ENCODE measurements around the gene WNT7B.

The WNT7B gene

DNA sequence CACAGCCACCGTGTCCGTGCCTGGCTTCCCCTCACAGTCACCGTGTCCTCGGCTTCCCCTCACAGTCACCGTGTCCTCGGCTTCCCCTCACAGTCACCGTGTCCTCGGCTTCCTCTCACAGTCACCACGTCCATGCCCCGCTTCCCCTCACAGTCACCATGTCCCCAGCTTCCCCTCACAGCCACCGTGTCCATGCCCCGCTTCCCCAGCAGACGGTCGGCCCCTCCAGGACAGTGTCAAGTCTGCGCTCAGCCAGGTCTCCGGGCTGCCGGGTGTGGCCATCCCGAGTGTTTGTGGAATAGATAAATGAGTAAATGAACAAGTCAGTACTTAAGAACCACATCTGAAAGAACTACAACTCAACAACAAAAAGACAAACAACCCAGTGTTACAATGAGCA lies 23.8 kb downstream of the WNT7B start:
- no peak for DNase-seq (ENCODE audit: low read depth in 2 of 2)

DNA sequence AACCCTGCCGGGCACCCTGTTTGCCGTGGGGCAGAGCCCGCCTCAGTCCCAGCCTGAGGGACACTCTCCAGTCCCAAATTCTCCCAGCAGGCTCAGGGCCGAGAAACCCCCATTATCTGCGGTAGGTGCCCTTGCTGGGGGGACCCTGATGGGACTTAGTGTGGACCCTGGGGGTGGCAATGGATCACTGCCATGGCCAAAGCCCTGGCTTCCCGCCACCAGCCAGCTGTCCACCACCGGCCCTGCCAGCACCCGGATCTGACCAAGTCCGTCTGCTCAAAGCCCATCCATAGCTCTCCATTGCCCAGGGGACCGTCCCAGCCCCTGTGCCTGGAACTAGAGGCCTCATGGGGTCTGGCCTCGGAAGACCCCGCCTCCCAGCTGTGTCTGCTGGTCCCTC lies 24.4 kb downstream of the WNT7B start:
- no peak for DNase-seq (ENCODE audit: low read depth in 2 of 2)

DNA sequence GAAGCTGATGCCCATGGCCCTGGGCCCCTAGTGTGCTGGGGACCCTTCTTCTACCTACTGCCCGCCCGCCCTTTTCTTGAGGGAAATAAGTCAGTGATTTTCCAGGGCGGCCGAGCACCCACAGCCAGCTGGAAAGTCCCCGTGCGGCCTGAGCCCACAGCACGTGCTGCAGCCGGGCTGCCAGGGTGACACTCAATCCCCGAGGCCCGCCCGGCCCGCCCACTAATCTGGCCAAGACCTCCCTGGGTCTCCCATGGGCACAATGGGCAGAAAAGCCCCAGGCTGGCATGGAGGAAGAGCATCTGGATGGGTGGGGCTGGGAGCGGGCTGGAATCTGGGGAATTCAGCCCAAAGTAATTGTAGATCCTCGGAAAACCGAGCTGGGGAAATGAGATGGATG lies 24.8 kb downstream of the WNT7B start:
- no peak for DNase-seq (ENCODE audit: low read depth in 2 of 2)

DNA sequence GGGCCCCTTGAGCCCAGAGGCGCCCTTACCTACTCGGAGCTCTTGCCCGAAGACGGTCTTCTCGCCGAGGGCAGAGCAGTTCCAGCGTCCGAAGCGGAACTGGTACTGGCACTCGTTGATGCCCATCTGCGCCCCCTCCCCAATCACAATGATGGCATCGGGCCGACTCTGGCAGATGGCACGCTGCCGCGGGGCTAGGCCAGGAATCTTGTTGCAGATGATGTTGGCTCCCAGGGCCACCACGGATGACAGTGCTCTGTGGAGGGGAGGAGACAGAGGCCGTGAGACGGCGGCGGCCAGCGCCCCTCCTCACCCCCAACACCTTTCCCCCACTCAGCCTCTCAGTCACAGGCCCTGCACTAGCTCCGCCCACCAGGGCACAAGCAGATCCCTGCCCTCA lies 27.1 kb downstream of the WNT7B start:
- DNase-seq (ENCODE audit: low read depth in 2 of 2): no peak

DNA sequence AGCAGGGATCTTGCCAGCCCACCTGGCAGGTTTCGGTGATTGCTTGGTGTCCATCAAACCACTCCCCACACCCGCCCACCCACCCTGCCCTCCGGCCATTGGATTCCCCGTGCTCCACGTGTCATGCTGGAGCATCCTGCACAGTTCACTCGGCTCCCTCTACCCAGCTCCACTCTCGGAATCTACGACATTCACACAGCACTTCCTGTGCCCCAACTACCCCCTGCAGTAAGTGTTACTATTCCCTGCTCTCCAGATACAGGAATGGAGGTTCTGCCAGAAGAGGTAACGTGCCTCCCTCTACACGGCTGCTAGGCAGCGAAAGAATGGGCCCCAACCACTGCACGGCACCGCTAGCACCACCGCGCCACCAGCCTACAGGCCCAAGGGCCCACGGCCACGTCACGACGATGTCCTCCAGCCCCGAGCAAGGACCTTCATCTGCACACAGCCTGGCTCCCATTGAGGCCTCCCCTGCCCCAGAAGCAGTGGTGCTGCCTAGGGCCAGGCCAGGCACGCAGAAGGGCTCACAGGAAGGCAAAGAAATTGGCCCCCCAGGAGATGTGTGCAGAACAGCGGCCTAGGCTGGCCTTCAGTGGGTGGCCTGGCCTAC lies 27.6 kb downstream of the WNT7B start:
- DNase-seq (ENCODE audit: low read depth in 2 of 2): no peak

DNA sequence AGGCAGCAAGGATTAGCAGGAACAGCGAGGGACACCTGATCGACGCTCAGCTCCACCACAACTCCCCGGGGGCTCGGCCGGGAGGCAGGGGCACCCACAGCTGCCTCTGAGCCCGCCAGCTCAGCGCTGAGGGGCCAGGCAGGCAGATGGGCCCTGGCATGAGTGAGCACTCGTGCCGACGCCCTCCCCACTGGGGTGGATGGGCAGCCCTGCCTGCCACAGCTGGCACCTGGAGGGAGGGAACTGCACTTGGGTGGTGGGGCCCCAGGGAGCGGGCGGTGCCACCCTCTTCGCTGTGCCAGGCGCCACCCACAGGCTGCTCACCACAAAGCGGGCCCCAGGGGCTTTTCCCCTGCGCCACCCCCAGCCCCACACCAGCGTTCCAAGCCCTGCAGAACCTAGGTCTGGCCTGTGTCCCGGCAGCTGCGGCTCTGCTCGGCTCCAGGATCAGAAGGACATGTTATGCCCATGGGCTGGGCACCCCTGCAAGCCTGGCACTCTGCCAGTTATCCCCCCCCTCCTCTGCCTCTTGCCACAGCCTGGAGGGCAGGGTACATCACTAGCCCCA lies 28.8 kb downstream of the WNT7B start:
- no peak for DNase-seq (ENCODE audit: low read depth in 2 of 2)

DNA sequence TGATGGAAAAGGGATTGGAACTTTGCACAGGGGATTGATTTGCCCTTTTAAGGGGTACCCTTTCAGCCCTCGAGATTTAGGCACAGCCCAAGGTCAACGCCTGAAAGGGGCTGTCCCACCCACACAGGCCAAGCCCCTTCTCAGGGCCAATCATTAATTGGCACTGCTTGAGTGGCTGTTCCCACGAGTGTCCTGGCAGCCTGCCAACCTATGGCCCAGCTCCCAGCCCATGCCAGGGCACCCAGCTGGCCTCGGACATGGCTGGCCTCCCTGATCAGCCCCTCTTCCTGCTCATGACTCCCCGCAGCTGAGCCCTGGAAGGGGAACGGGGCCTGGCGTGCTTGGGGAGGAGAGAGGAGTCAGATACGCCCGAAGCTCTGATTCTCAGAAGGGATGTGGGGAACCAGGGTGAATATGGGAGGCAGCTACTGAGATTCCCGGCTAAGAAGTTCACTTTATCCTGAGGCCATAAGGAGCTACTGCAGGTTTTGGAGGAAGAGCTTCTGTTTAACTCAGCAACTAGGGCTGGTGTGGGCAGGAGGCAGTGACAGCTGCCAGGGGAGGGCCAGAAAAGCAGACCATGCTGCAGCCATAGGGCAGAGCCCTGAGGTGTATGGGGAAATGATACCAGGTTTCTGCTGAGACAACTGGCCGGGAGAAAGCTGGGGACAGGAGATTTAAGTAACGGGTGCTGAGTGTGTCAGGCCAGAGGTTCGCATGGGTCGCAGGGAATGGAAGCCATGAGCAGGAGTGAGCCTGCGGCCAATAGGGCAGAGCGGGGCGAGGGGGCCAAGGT lies 30.0 kb downstream of the WNT7B start:
- DNase-seq (ENCODE audit: low read depth in 2 of 2): no peak

DNA sequence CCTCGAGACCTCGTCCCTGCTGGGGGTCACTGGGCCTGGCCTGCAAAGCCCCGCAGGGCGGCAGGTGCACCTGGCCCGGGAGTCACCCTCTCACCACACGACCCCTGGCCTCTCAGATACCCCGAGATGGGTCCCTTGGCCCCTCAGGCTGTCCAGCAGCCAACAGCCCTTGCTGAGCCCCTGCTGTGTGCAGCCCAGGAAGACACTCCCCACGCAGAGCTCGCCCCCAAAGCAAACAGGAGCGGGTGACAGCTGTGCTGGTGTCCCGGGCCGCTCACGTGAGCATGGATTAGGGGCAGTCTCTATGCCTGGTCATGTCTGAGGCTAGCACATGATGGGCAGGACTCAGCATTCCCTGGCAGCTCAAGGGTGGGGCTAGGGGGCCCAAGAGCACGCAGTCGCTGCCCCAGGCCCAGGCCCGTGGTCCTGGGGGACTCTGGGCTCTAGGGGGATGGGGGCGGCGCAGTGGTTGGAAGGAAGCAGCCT lies 31.3 kb downstream of the WNT7B start:
- no peak for DNase-seq (ENCODE audit: low read depth in 2 of 2)

DNA sequence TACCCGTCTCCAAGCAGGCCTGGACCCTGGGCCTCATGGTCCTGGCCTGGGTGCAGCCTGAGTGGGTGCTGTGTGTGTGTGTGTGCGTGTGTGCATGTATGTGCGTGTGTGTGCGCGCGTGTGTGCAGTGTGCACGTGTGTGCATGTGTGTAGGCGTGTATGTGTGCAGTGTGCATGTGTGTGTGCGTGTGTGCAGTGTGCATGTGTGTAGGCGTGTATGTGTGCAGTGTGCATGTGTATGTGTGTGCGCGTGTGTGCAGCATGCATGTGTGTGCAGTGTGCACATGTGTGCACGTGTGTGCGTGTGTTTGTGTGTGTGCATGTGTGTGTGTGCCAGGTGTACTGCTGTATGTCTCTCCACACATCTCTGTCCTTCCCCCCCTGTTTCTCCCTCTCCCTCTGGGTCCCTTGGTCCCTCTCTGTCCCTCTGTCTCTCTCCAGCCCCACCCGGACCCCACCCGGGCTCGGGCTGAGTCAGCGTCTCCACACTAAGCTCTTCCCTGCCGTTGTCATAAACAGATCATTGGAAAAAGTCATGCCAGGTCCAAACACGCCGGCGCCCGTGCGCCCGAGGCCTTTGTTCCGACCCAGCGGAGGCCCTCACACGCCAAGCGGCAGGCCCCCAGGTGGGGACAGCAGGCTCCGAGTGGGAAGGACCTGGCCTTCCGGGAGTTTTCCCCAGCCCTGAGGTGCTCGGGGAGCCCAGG lies 34.0 kb downstream of the WNT7B start:
- no peak for DNase-seq (ENCODE audit: low read depth in 2 of 2)

DNA sequence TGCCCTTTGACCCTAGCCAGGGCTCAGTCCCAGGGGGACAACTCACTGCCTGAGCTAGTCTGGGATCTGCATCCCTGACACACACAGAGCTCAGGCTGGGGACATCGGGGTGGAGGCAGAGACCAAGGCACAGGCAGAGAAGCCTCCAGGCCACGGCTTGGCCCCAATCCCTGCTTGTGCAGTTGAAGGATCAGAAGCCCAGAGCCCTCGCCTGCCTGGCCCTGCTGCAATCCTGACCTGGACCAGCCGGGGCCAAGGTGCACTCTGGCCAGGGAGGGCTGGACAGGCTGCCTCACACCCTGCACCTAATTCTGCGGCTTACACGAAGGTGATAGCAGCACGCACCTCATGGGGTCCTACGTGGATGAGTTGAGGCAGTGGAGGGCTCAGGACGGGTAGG lies 34.6 kb downstream of the WNT7B start:
- no peak for DNase-seq (ENCODE audit: low read depth in 2 of 2)

DNA sequence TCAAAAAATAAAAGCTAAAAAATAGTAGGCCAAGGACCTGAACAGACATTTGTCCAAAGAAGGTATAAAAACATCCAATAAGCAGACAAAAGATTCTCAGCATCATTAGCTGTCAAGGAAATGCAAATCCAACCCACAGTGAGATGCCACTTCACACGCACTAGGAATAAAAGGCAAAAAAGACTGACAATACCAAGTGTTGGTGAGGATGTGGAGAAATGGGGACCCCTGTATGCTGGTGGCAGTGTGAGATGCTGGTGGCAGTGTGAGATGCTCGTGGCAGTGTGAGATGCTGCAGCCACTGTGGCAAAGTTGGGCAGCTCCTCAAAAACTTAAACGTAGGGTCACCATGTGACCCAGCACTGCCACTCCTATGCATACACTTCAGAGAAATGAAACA lies 38.0 kb downstream of the WNT7B start:
- DNase-seq (ENCODE audit: low read depth in 2 of 2): no peak

DNA sequence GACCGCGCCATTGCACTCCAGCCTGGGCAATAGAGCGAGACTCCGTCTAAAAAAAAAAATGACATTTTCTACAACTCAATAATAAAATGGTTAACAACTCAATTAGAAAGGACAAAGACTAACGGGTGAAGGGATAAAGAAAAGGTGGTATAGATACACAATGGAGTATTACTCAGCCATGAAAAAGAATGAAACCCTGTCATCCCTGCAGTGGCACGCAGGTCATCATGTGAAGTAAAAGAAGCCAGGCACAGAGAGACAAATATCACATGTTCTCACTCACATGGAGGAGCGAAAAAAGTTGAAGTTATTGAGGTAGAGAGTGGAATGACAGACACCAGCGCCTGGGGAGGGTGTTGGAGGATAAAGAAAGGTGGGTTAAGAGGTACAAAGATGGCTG lies 39.0 kb downstream of the WNT7B start:
- no peak for DNase-seq (ENCODE audit: low read depth in 2 of 2)

DNA sequence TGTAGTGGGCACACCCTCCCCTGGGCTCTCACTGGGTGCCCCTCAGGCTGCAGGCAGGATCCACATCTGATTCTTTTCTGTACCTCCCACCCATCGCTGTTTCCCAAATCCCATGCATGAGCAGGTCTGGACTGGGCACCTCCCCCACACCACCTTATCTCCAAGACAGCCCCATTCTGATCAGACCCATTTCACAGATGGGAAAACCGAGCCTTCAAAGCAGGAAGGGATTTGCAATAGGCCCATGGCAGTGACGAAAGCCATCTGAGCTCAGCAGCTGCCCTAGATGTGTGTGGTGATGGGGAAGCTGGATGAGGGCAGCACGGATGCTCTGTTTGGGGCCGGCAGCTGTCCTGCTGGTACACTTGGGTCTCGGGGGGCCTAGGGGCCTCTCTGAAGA lies 41.4 kb downstream of the WNT7B start:
- no peak for DNase-seq (ENCODE audit: low read depth in 2 of 2)

DNA sequence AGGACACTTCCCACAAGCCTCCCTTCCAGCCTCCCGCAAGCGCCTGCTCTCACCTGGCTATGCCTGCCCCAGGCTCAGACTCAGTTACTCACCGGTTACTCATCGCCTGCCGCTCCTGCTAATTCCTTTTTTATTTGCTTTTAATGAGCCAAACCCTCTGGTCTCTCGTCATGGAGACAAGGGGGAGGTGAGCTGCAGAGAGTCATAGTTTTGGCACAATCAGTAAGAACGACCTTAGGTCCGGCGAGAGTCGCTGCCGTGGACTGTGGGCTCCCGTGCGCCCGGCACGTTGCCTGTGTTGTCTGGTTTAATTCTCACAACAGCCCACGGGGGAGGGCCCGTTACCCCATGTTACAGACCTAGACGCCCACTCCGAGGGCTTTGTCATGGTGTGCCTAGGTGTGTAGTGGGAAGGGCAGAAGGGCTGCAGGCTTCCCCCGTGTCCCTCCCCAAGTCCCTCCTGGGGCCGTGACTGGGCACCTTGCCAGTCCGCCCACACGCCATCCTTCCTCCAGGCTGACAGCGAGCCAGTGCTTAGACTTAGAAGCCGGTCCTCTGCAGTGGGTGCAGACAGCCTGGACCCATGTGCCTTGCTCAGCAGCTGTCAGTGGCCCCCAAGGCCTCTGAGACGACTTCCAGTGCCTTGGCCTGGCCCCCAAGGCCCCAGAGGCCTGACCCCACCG lies 42.2 kb downstream of the WNT7B start:
- DNase-seq (ENCODE audit: low read depth in 2 of 2): no peak

DNA sequence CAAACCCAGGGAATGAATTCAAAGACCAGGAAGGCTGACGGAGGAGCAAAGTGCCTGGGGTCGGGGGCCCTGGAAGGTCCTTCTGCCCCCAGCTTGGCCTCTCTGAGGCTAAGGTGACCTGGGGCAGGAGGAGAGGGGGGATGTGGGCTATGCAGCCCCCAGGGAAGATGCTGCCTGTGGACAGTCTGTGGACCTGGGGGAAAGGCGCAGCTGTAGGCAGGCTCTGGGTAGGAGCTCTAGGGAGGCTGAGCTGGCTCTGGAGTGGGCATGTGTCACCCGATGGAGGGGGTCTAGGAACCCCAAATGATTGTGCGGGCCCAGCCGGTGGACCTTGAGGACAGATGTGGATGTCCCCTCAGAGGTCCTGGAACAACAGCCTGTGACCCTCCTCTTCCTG lies 42.8 kb downstream of the WNT7B start:
- no peak for DNase-seq (ENCODE audit: low read depth in 2 of 2)

DNA sequence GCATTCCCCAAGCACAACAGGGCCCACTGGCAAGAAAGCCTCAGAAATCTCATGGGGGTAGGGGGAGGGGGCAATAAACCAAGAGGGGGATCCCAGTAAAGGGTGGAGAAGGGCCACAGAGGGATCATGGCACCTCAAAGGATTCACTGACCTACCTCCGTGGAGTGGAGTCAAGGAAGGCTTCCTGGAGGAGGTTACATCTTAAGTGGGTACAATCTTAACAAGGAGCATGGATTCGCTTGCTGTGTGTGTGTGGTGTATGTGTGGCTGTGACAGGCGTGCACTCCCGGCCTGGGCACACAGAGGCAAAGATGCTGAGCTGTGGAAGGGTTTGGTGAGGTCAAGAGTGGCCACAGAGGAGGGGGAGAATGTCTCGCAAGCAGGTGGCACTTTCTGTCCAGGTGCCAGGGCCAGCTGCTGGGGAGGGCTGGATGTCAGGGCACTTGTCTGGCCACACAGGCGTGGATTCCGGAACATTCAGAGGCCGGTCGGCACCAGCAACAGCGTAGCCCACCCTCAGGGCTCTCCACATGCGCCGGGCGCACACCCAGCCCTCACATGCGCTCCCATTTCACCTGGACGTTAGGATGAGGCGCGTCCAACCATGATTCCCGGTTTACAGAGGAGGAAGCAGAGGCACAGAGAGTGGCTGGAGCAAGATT lies 43.3 kb downstream of the WNT7B start:
- DNase-seq (ENCODE audit: low read depth in 2 of 2): no peak

DNA sequence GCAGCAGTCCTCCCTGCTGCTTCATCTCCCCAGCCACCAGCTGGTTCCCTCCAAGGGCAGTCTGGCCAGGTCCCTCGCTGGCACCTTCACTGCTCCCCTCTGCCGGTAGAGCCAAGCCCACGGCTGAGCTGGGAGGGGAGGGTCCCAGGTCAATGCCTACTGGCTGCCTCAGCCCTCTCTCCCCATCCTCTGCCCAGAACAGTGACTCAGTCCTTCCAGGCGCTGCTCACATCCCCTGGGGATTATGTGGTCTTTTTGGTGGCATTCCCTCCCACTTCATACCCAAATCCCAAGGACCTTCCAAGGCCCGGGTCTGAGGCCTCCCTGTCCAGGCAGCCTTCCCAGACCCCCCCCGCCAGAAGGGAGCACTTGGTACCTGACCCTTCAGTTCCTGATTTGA lies 44.9 kb downstream of the WNT7B start:
- no peak for DNase-seq (ENCODE audit: low read depth in 2 of 2)

DNA sequence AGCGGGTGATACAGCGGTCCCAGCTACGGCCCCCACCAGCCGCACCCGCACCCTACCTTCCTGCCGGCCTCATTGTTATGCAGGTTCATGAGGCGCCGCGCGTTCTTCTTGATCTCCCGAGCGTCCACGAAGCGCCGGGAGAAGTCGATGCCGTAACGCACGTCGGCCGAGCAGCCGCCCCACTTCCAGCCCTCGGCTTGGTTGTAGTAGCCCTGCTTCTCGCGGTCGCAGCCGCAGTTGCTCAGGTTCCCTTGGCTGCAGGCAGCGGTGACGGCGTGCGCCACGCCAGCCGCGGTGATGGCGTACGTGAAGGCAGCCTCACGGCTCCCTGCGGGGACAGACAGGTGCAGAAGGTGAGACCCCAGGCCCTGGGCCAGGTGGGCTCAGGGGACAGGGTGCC lies 45.9 kb downstream of the WNT7B start:
- no peak for DNase-seq (ENCODE audit: low read depth in 2 of 2)

DNA sequence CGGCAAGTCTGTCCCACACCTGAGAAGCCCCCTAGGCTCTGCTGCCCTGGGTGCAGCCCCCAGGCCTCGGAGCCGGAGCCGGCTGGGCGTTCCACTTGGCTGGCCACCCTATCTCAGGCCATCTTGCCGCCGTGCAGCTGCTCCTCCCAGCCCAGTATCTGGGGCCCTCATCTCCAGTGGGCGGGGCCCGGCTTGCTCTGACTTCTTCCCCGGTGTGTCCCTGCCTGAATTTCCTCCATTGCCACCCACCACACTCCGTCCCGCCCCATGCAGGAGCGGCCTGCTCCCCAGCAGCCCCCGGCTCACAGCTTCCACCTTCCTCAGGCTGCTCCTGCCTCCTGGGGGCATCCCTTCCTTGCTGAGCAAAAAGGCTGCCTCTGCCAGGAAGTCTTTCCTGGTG lies 46.6 kb downstream of the WNT7B start:
- DNase-seq (ENCODE audit: low read depth in 2 of 2): no peak

DNA sequence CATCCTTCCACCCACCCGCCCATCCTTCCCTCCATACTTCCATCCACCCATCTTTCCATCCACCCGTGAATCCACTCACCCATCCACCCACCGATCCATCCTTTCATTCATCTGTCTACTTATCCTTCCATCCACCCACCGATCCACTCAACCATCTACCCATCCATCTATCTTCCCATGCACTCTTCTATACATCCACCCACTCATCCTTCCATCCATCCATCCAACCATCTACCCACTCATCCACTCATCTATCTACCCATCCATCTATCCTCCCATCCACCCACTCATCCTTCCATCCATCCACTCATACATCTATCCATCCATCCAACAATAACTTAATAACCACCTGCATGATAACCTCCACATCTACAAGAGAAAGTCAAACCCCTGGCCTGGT lies 47.3 kb downstream of the WNT7B start:
- DNase-seq (ENCODE audit: low read depth in 2 of 2): no peak

DNA sequence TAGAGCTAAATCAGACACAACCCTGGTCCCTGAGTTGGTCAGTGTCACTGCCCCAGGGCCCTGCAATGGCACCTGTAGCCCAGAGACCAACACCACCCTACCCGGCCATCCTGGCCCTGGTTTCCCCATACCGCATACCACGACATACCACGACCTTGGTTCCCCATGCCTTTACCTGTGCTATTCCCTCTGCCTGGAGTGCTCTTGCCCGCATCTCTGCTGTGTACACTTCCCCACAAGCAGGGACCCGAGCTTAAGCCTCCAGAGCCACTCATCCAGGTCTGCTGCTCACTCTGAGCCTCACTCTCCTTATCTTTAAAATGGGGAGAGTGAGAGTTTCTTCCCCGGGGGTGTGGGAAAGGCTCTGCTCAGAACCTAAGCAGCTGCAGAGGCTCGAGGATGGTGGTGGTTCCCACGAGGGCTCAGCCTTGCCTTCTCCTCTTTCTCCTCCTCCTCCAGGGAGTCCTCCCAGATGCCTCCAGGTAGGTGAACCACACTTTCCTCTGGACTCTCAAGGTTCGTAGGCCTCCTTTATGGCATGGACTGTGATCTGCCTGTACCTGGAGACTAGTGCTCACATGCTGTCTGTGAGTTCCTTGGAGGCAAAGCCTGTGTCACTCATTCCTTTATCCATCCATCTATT lies 48.1 kb downstream of the WNT7B start:
- no peak for DNase-seq (ENCODE audit: low read depth in 2 of 2)
